ENCODE results near the gene AGAP1. TPM values are rescaled to one million over a fixed set of nuclear protein-coding genes. Genes with fewer than 3 reads are reported as not detected.

Gene AGAP1
- polyA plus RNA-seq, 1 donor from 2014 or later = 17.4 TPM

DNA sequence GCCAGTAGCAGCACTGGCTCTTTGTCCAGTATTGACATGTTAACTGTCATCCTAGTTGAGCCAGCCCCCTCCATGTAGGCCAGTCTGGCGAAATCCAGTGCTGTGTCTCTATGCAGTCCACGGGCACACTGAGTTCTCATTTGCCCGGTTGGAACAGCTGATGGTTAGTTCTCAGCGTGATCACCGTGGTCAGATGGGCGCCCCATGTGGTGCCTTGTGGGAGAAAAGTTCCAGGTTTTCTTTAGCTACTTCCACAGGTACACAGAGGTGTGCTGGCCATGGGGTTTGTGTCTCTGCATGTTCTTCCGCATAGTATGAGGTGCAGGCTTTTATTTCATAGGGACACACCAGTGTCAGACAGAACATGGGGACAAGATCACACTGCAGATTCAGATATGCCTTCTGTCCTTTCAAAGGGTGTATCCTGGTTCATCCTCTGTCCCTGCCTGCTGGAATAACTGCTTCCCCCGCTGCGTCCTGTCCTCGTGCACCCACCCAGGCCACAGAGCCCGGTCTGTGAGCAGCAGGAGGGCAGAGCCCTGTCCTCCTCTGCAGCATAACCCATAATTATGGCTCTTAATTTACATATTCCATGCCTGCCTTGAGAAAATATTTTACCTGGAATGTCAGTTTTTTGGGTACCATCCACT is 340.3 kb downstream of the AGAP1 start:
- H3K36me3 ChIP-seq (ENCODE audit: insufficient read depth, low read length) = no peaks in the 10 kb centered on the region
- no peaks in the 10 kb centered on the region for H3F3A ChIP-seq (ENCODE audit: insufficient read depth, low read length, poor library complexity, severe bottlenecking)
- H3K4me3 ChIP-seq (ENCODE audit: low read length) = no peak overlapping the region
- H3K9ac ChIP-seq (ENCODE audit: low read length) = no peak overlapping the region
- no peak overlapping the region for H2AFZ ChIP-seq (ENCODE audit: low read depth, low read length)
- no peaks in the 10 kb centered on the region for H3K27me3 ChIP-seq (ENCODE audit: insufficient read depth, low read depth, low read length)
- no peaks in the 10 kb centered on the region for H3K9me2 ChIP-seq (ENCODE audit: insufficient read depth, low read length)
- no peak overlapping the region for H3K4me2 ChIP-seq (ENCODE audit: low read length)
- no peak for TF ChIP-seq TAF1 (IDR thresholded peaks at IDR 0.05; ENCODE audit: low read depth)
- no peak for TF ChIP-seq POLR2AphosphoS5 (IDR thresholded peaks at IDR 0.05)
- TF ChIP-seq, protein P1, sequence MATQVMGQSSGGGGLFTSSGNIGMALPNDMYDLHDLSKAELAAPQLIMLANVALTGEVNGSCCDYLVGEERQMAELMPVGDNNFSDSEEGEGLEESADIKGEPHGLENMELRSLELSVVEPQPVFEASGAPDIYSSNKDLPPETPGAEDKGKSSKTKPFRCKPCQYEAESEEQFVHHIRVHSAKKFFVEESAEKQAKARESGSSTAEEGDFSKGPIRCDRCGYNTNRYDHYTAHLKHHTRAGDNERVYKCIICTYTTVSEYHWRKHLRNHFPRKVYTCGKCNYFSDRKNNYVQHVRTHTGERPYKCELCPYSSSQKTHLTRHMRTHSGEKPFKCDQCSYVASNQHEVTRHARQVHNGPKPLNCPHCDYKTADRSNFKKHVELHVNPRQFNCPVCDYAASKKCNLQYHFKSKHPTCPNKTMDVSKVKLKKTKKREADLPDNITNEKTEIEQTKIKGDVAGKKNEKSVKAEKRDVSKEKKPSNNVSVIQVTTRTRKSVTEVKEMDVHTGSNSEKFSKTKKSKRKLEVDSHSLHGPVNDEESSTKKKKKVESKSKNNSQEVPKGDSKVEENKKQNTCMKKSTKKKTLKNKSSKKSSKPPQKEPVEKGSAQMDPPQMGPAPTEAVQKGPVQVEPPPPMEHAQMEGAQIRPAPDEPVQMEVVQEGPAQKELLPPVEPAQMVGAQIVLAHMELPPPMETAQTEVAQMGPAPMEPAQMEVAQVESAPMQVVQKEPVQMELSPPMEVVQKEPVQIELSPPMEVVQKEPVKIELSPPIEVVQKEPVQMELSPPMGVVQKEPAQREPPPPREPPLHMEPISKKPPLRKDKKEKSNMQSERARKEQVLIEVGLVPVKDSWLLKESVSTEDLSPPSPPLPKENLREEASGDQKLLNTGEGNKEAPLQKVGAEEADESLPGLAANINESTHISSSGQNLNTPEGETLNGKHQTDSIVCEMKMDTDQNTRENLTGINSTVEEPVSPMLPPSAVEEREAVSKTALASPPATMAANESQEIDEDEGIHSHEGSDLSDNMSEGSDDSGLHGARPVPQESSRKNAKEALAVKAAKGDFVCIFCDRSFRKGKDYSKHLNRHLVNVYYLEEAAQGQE (IDR thresholded peaks at IDR 0.05; ENCODE audit: borderline replicate concordance) = no peak
- TF ChIP-seq EP300 (conservative IDR thresholded peaks at IDR 0.05; ENCODE audit: poor library complexity, severe bottlenecking) = no peak
- no peak for TF ChIP-seq SMC3 (conservative IDR thresholded peaks at IDR 0.05; ENCODE audit: poor library complexity)
- TF ChIP-seq RAD21 (conservative IDR thresholded peaks at IDR 0.05) = no peak
- TF ChIP-seq EZH2 (IDR thresholded peaks at IDR 0.05; ENCODE audit: borderline replicate concordance, insufficient read depth, low read length, poor library complexity, severe bottlenecking) = no peak
- TF ChIP-seq, protein P2, sequence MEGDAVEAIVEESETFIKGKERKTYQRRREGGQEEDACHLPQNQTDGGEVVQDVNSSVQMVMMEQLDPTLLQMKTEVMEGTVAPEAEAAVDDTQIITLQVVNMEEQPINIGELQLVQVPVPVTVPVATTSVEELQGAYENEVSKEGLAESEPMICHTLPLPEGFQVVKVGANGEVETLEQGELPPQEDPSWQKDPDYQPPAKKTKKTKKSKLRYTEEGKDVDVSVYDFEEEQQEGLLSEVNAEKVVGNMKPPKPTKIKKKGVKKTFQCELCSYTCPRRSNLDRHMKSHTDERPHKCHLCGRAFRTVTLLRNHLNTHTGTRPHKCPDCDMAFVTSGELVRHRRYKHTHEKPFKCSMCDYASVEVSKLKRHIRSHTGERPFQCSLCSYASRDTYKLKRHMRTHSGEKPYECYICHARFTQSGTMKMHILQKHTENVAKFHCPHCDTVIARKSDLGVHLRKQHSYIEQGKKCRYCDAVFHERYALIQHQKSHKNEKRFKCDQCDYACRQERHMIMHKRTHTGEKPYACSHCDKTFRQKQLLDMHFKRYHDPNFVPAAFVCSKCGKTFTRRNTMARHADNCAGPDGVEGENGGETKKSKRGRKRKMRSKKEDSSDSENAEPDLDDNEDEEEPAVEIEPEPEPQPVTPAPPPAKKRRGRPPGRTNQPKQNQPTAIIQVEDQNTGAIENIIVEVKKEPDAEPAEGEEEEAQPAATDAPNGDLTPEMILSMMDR (IDR thresholded peaks at IDR 0.05; ENCODE audit: poor library complexity, severe bottlenecking) = no peak
- no peak for TF ChIP-seq MXI1 (conservative IDR thresholded peaks at IDR 0.05; ENCODE audit: poor library complexity, severe bottlenecking)
- H3K27ac ChIP-seq (ENCODE audit: low read length) = no peak overlapping the region
- H3K79me2 ChIP-seq (replicated peaks; ENCODE audit: insufficient read depth, low read length) = no peaks in the 10 kb centered on the region
- no peaks in the 10 kb centered on the region for H4K20me1 ChIP-seq (ENCODE audit: insufficient read depth)
- H3K9me3 ChIP-seq (ENCODE audit: low read length) = no peaks in the 10 kb centered on the region

DNA sequence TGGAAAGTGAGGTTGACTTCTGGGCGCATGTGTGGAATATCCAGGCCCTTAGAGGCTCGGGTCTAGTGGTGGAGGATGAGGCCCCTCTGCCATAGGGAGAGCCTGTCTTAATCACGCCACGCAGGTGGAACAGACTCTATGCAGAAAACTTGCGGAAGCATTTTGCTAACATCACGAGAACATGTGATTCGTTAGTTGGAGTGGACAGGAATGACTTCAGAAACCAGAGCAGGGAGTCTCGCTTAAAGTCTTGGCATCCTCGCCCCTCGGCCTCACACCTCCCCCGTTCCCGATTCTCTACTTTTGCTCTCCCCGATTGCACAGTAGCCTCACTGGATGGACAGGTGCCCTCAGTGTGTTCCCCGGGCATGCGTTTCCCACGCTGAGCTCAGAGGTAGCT is 340.9 kb downstream of the AGAP1 start:
- Histone ChIP-seq H3F3A (ENCODE audit: insufficient read depth, low read length, poor library complexity, severe bottlenecking) (no peaks in the 10 kb centered on the region), H3K27ac (ENCODE audit: low read length) (no peak overlapping the region), H3K9me2 (ENCODE audit: insufficient read depth, low read length) (no peaks in the 10 kb centered on the region), H3K36me3 (ENCODE audit: insufficient read depth, low read length) (no peaks in the 10 kb centered on the region), H3K4me3 (ENCODE audit: low read length) (no peak overlapping the region), H3K9me3 (ENCODE audit: low read length) (no peaks in the 10 kb centered on the region), H3K79me2 (replicated peaks; ENCODE audit: insufficient read depth, low read length) (no peaks in the 10 kb centered on the region), H4K20me1 (ENCODE audit: insufficient read depth) (no peaks in the 10 kb centered on the region), H3K4me2 (ENCODE audit: low read length) (no peak overlapping the region), H2AFZ (ENCODE audit: low read depth, low read length) (no peak overlapping the region), H3K27me3 (ENCODE audit: insufficient read depth, low read depth, low read length) (no peaks in the 10 kb centered on the region), H3K9ac (ENCODE audit: low read length) (no peak overlapping the region)
- TF ChIP-seq TAF1 (IDR thresholded peaks at IDR 0.05; ENCODE audit: low read depth) (no peak), EZH2 (IDR thresholded peaks at IDR 0.05; ENCODE audit: borderline replicate concordance, insufficient read depth, low read length, poor library complexity, severe bottlenecking) (no peak), MXI1 (conservative IDR thresholded peaks at IDR 0.05; ENCODE audit: poor library complexity, severe bottlenecking) (no peak), POLR2AphosphoS5 (IDR thresholded peaks at IDR 0.05) (no peak), EP300 (conservative IDR thresholded peaks at IDR 0.05; ENCODE audit: poor library complexity, severe bottlenecking) (no peak), RAD21 (conservative IDR thresholded peaks at IDR 0.05) (no peak), SMC3 (conservative IDR thresholded peaks at IDR 0.05; ENCODE audit: poor library complexity) (no peak)
- TF ChIP-seq, protein P1 (IDR thresholded peaks at IDR 0.05; ENCODE audit: borderline replicate concordance) = no peak
- TF ChIP-seq, protein P2 (IDR thresholded peaks at IDR 0.05; ENCODE audit: poor library complexity, severe bottlenecking) = no peak

Measured in neural cell (in vitro differentiated cells).